Parathyroid adenoma (tissue), 2 donors: Measurements from ENCODE around the gene SLC28A2.

Experiments
- H2AFZ ChIP-seq: fragments of 300-600 bp; sonication (generic); one replicate; pipeline ENCODE4 v1.7.0; 2017; ENCODE audit warnings: antibody characterized with exemption, mild to moderate bottlenecking
- H3K27ac ChIP-seq: fragments of 300-600 bp; sonication (generic); one replicate; pipeline ENCODE4 v1.7.0; 2017
- H3K27me3 ChIP-seq: fragments of 300-600 bp; sonication (generic); one replicate; pipeline ENCODE4 v1.7.0; 2017; ENCODE audit warnings: low read length; ENCODE audit not compliant: control insufficient read depth, insufficient read depth
- H3K36me3 ChIP-seq: fragments of 300-600 bp; sonication (generic); one replicate; pipeline ENCODE4 v1.7.0; 2017; ENCODE audit warnings: low read length; ENCODE audit not compliant: control insufficient read depth, insufficient read depth
- H3K4me1 ChIP-seq: fragments of 300-600 bp; sonication (generic); one replicate; pipeline ENCODE4 v1.7.0; 2017; ENCODE audit warnings: control low read depth
- H3K4me2 ChIP-seq: fragments of 300-600 bp; sonication (generic); one replicate; pipeline ENCODE4 v1.7.0; 2017; ENCODE audit warnings: low read length
- H3K4me3 ChIP-seq: fragments of 300-600 bp; sonication (generic); one replicate; pipeline ENCODE4 v1.7.0; 2017; ENCODE audit warnings: low read depth, low read length
- H3K79me2 ChIP-seq: fragments of 300-600 bp; sonication (generic); one replicate; pipeline ENCODE4 v1.7.0; 2017; ENCODE audit warnings: control low read depth
- H3K9ac ChIP-seq: fragments of 300-600 bp; sonication (generic); one replicate; pipeline ENCODE4 v1.7.0; 2017; ENCODE audit warnings: mild to moderate bottlenecking
- H3K9me3 ChIP-seq: fragments of 300-600 bp; sonication (generic); one replicate; pipeline ENCODE4 v1.7.0; 2017; ENCODE audit warnings: low read length; ENCODE audit not compliant: control insufficient read depth
- TF ChIP-seq, protein P1 (sequence below): fragments of 300-600 bp; sonication (generic); IDR thresholded peaks from one replicate; pipeline ENCODE4 v1.7.0; 2017; ENCODE audit warnings: antibody characterized with exemption, mild to moderate bottlenecking
- donor health status: primary hyperparathyroidism.

Gene SLC28A2

GRCh38 chr15:45221053-45221599, 30.9 kb upstream of the SLC28A2 start:
- TF ChIP-seq, protein P1, sequence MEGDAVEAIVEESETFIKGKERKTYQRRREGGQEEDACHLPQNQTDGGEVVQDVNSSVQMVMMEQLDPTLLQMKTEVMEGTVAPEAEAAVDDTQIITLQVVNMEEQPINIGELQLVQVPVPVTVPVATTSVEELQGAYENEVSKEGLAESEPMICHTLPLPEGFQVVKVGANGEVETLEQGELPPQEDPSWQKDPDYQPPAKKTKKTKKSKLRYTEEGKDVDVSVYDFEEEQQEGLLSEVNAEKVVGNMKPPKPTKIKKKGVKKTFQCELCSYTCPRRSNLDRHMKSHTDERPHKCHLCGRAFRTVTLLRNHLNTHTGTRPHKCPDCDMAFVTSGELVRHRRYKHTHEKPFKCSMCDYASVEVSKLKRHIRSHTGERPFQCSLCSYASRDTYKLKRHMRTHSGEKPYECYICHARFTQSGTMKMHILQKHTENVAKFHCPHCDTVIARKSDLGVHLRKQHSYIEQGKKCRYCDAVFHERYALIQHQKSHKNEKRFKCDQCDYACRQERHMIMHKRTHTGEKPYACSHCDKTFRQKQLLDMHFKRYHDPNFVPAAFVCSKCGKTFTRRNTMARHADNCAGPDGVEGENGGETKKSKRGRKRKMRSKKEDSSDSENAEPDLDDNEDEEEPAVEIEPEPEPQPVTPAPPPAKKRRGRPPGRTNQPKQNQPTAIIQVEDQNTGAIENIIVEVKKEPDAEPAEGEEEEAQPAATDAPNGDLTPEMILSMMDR, result no peak
- no peaks in the 10 kb centered on the region for H3K4me1 ChIP-seq
- no peaks in the 10 kb centered on the region for H3K79me2 ChIP-seq
- no peak overlapping the region for H3K9ac ChIP-seq
- H3K4me2 ChIP-seq, result no peak overlapping the region
- H3K9me3 ChIP-seq, result no peaks in the 10 kb centered on the region
- no peak overlapping the region for H3K4me3 ChIP-seq
- H3K27ac ChIP-seq, result no peak overlapping the region
- no peaks in the 10 kb centered on the region for H3K27me3 ChIP-seq
- no peaks in the 10 kb centered on the region for H3K36me3 ChIP-seq
- H2AFZ ChIP-seq, result no peak overlapping the region

- H3K27ac ChIP-seq, result no peak overlapping the region
- no peaks in the 10 kb centered on the region for H3K9me3 ChIP-seq
- TF ChIP-seq, protein P1, result no peak
These were observed 30.1 kb upstream of the SLC28A2 start for GRCh38 chr15:45221967-45222366.

DNA sequence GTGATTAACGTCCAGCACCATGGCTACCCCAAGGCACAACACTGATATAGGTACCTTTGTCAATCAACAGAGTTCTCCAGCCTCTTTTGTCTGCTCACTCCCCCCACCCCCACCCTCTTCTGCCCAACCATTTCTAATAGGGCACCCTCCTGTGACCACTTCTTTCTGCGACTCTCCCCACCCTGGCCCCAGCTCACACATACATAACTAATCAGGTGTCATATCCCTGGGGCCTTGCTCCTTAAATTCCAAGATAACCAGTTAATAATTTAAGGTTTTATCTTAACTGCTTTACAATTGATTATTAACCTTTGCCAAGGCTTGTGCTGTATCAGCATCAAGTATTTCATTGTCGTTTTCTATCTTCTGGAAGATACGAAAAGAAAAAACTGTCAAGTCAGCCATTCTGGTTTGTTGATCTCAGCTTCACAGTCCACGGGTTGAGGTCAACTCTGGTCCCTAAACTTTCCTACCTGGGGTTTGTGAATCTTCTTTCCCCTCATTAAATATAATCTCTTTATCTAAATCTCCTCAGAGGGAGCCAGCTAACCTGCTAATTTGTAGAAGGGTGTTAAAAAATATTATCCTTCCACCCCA, 27.3 kb upstream of the SLC28A2 start:
- H3K4me3 ChIP-seq, result no peak overlapping the region
- no peak overlapping the region for H3K4me2 ChIP-seq
- H2AFZ ChIP-seq, result no peak overlapping the region
- no peak overlapping the region for H3K27ac ChIP-seq
- TF ChIP-seq, protein P1, result no peak
- no peaks in the 10 kb centered on the region for H3K9me3 ChIP-seq
- H3K27me3 ChIP-seq, result no peaks in the 10 kb centered on the region
- no peaks in the 10 kb centered on the region for H3K79me2 ChIP-seq
- H3K4me1 ChIP-seq, result no peaks in the 10 kb centered on the region
- H3K9ac ChIP-seq, result no peak overlapping the region
- H3K36me3 ChIP-seq, result no peaks in the 10 kb centered on the region

More at GRCh38 chr15:45221967-45222366, 30.1 kb upstream of the SLC28A2 start:
- no peak overlapping the region for H2AFZ ChIP-seq
- H3K4me3 ChIP-seq, result no peak overlapping the region
- no peak overlapping the region for H3K4me2 ChIP-seq
- H3K79me2 ChIP-seq, result no peaks in the 10 kb centered on the region
- H3K27me3 ChIP-seq, result no peaks in the 10 kb centered on the region
- no peaks in the 10 kb centered on the region for H3K4me1 ChIP-seq
- no peak overlapping the region for H3K9ac ChIP-seq
- no peaks in the 10 kb centered on the region for H3K36me3 ChIP-seq

- no peak overlapping the region for H3K9ac ChIP-seq
- no peak overlapping the region for H3K4me3 ChIP-seq
- no peak overlapping the region for H2AFZ ChIP-seq
- TF ChIP-seq, protein P1, result no peak
- no peak overlapping the region for H3K27ac ChIP-seq
- no peaks in the 10 kb centered on the region for H3K4me1 ChIP-seq
- no peaks in the 10 kb centered on the region for H3K79me2 ChIP-seq
- no peaks in the 10 kb centered on the region for H3K36me3 ChIP-seq
- H3K27me3 ChIP-seq, result no peaks in the 10 kb centered on the region
- no peaks in the 10 kb centered on the region for H3K9me3 ChIP-seq
- H3K4me2 ChIP-seq, result no peak overlapping the region
These were observed 26.3 kb upstream of the SLC28A2 start for GRCh38 chr15:45225506-45226273.
